ENCODE measurements around the gene NUDT3.
A peak's percentile ranks its signal among the peaks of the same experiment; 100 is the strongest.
"Not testable (repeated sequence)": the region's sequence is repeated elsewhere in the genome, so short reads cannot be mapped to it uniquely, and the experiment has no call there.

NUDT3 gene

DNA sequence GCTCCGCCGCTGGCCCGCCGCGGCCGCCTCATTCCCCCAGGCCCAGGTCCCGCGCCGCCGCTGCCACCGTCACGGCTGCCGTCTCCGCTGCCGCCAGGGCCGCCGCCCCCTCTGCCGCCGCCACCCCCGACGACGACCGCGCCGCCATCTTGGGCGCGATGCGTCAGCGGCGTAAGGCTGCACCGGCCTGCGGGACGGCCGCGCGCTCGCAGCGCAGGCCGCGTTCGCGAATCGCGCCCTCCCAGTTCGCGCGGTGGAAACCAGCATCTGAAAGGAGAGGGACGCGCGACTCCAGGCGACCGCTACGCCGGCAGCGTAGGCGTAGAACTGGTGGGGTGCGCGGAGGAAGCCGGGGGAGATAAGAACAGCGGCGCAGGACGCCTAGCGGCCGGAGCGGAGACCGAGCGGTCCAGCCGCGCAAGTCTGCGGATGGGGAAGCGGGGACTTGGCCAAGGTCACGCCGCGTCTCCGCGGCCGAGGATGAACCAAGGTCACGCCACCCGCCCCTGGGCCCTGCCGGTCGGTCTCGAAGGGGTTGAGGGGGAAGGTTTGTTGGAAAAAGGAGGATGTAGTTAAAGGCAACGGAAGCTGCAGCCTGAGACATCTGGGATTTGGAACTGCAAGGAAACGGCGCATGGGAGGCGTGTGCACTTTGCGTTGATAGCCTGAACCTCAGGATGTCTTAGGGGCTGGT is at the start of gene NUDT3:
Gene NUDT3, minus strand, starts transcription at position 173 of the 694 bp plus-strand sequence. CDS start 307 bp downstream, outside the sequence.
- DNase-seq (ENCODE audit: low read depth) = peak; percentile 85

GRCh38 chr6:34441526-34441925 is 49.1 kb upstream of the NUDT3 start:
- no peak for DNase-seq (ENCODE audit: low read depth)

- no peak for DNase-seq (ENCODE audit: low read depth)
Observed at GRCh38 chr6:34439442-34439841, 47.0 kb upstream of the NUDT3 start.

- DNase-seq (ENCODE audit: low read depth) = no peak
Observed at GRCh38 chr6:34438705-34439104, 46.2 kb upstream of the NUDT3 start.

- DNase-seq (ENCODE audit: low read depth) = no peak
Observed at GRCh38 chr6:34437644-34437970, 45.1 kb upstream of the NUDT3 start.

DNA sequence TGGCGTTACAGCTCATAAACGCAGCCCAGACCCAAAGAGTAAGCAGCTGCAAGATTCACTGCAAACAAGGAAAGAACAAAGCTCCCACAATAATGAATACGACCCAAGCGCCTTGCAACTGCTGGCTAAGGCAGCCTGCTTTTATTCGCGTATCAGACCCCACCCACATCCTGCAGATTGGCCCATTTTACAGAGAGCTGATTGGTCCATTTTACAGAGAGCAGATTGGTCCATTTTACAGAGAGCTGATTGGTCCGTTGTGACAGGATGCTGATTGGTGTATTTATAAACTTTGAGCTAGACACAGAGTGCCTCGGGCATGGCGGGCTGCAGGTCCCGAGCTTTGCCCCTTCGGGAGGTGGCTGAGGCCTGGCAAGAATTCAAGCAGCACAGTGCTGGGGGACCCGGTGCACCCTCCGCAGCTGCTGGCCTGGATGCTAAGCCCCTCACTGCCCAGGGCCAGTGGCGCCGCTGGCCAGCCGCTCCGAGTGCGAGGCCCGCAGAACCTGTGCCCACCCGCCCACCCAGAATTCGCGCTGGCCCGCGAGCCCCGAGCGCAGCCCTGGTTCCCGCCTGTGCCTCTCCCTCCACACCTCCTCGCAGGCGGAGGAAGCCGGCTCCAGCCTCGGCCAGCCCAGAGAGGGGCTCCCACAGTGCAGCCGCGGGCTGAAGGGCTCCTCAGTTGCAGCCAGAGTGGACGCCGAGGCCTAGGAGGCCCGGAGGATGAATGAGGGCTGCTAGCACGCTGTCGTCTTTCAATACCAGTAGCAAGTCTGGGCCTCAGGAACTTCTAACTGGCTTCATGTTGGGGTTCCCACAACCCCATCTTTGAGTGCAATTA is 44.6 kb upstream of the NUDT3 start:
- DNase-seq (ENCODE audit: low read depth) = no peak

- no peak for DNase-seq (ENCODE audit: low read depth)
Observed at GRCh38 chr6:34435916-34436315, 43.4 kb upstream of the NUDT3 start.

- DNase-seq (ENCODE audit: low read depth) = peak; percentile 79
Observed at GRCh38 chr6:34425498-34426410, 33.3 kb upstream of the NUDT3 start, which contains the start of gene RPS10. Gene RPS10 (minus strand): TSS chr6:34426069. CDS start chr6:34425221, 848 bp downstream.

GRCh38 chr6:34425132-34425497 is 32.6 kb upstream of the NUDT3 start:
- no peak for DNase-seq (ENCODE audit: low read depth)

GRCh38 chr6:34424200-34425131 is 32.0 kb upstream of the NUDT3 start:
- DNase-seq (ENCODE audit: low read depth) = no peak

DNA sequence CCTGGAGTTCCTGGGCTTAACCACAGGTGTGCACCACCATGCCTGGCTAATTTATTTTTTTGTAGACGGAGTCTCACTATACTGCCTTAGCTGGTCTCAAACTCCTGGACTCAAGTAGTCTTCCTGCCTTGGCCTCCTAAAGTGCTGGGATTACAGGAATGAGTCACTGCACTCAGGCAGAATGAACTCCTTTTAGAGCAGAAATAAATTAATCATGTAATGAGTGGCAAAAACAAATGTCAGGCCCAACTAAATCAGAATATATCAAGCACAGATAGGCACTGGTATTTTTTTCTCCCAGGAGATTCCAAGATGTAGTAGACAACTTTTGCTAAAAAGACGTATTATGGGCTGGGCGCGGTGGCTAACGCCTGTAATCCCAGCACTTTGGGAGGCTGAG is 30.8 kb upstream of the NUDT3 start:
- no peak for DNase-seq (ENCODE audit: low read depth)

GRCh38 chr6:34418367-34418766 is 25.9 kb upstream of the NUDT3 start:
- DNase-seq (ENCODE audit: low read depth) = no peak

GRCh38 chr6:34416877-34417371 is 24.5 kb upstream of the NUDT3 start:
- DNase-seq (ENCODE audit: low read depth) = no peak

DNA sequence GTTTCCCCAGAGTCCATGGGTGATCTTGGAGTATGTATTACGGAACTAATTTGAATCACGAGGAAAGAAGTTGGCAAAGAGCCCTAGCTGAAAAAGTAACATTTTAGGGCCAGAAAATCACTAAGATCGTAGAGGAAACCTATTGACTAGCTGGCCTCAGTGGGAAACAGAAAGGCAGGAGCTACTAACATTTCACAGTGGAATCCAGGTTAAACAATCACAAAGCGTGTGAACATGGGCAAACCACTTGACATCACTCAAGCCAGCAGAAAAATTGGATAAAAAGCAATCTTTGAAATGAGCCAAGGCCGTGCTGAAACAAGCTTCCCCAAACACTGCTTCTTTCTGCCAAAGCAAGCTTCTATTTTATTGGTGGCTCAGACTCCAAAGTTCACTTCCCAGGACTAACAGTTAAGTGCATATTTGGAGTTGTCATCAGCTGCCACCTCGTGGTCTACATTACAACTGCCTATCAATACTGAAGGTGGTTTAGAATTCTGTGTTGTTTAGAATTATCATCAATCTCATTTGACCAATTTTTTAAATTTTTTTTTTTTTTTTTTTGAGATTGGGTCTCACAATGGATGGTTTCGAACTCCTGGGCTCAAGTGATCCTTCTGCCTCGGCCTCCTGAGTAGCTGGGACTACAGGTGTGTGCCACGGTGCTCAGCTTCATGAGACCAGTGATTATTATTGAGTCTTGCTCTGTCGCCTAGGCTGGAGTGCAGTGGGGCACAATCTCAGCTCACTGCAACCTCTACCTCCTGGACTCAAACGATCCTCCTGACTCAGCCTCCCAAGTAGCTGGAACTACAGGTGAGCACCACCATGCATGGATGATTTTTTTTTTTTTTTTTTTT is 22.8 kb upstream of the NUDT3 start:
- no peak for DNase-seq (ENCODE audit: low read depth)

GRCh38 chr6:34412643-34413214 is 20.3 kb upstream of the NUDT3 start:
- DNase-seq (ENCODE audit: low read depth) = no peak

DNA sequence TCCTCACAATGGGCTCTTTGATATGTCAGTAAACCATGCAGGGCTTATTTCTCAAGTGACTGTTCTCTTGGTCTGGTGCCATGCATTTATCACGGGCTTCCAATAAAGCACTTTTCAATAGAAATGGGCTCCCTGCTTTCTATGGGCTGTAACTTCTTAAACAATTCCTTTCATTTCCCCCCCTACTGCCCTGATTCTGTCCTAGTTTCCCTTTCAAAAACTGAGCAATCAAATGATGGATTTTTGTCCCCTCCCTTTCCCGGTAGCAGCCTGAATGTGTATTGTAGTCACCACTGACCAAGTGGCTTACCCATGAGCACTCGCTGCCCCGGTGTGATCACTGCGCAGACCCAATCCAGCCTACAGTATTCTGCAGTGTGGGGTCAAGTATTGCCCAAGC is 19.5 kb upstream of the NUDT3 start:
- no peak for DNase-seq (ENCODE audit: low read depth)

- DNase-seq (ENCODE audit: low read depth) = not testable (repeated sequence)
Observed at GRCh38 chr6:34407915-34408314, 15.4 kb upstream of the NUDT3 start.

DNA sequence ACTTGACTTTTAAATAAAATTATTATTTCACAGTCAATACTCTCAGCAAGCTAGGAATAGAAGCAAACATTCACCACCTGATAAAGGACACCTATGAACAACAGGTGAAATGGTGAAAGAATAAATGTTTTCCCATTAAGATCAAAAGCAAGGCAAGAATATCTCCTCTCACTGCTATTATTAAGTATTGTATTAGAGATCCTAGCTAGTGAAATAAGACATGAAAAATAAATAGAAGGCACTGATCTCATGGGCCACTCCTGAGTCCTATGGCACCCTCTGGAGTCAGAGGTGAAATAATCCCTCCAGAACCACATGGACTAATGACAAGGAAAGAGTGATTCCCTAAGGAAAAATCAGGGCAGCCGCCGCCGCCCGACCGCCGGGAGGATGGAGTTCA is 4.0 kb upstream of the NUDT3 start:
- DNase-seq (ENCODE audit: low read depth) = no peak

DNA sequence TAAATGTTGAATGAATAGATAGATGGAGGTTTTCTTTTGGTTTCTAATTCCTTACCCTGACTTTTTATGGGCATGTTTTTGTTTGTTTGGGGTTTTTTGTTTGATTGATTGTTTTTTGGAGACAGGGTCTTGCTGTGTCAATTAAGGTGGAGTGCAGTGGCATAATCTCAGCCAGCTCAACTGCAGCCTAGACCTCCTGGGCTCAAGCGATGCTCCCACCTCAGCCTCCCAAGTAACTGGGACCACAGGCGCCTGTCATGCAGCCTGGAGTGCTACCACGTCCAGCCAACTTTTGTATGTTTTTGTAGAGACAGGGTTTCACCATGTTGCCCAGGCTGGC is 1.5 kb upstream of the NUDT3 start:
- DNase-seq (ENCODE audit: low read depth) = no peak
